HEK293T (cell line): ENCODE results near the gene COLQ.

Experiments used
- BHLHE40 ChIP-seq: fragments of 450-650 bp; IDR thresholded peaks from 2 replicates; pipeline ENCODE4 v1.6.1; 2016; ENCODE audit warnings: mild to moderate bottlenecking, moderate library complexity, borderline replicate concordance
- ELF4 ChIP-seq: fragments of 450-650 bp; IDR thresholded peaks from 2 replicates; pipeline ENCODE4 v1.6.1; 2017; ENCODE audit warnings: antibody characterized with exemption
- FOXK2 ChIP-seq: fragments of 450-650 bp; IDR thresholded peaks from 2 replicates; pipeline ENCODE4 v1.6.1; 2016; ENCODE audit warnings: mild to moderate bottlenecking
- FOXM1 ChIP-seq: fragments of 450-650 bp; IDR thresholded peaks from 2 replicates; pipeline ENCODE4 v1.6.1; 2017; ENCODE audit warnings: mild to moderate bottlenecking, borderline replicate concordance
- NFRKB ChIP-seq: fragments of 450-650 bp; IDR thresholded peaks from 2 replicates; pipeline ENCODE4 v1.6.1; 2016; ENCODE audit warnings: mild to moderate bottlenecking, moderate library complexity
- SP1 ChIP-seq: fragments of 450-650 bp; IDR thresholded peaks from 2 replicates; pipeline ENCODE4 v1.6.1; 2017
- TARDBP ChIP-seq: fragments of 450-650 bp; IDR thresholded peaks from 2 replicates; pipeline ENCODE4 v1.6.1; 2016

GRCh38 chr3:15409239-15409638 lies 112.3 kb downstream of the COLQ start:
- no peak for TF ChIP-seq ELF4
- TF ChIP-seq SP1: no peak
- no peak for TF ChIP-seq NFRKB
- TF ChIP-seq FOXM1: no peak
- no peak for TF ChIP-seq BHLHE40
- TF ChIP-seq TARDBP: no peak
- TF ChIP-seq FOXK2: no peak
